NCI-H82 treated with DMSO at 0.1 percent for 48 hours (cell line): ENCODE data around the gene MALAT1.

ENCODE experiments used
- DNase-seq: peaks from one replicate; lab custom pipeline; 2025; ENCODE audit not compliant: unreplicated experiment; lab: John Stamatoyannopoulos, UW

Gene MALAT1

GRCh38 chr11:65478388-65479183 lies 20.3 kb upstream of the MALAT1 start:
- no peak for DNase-seq

DNA sequence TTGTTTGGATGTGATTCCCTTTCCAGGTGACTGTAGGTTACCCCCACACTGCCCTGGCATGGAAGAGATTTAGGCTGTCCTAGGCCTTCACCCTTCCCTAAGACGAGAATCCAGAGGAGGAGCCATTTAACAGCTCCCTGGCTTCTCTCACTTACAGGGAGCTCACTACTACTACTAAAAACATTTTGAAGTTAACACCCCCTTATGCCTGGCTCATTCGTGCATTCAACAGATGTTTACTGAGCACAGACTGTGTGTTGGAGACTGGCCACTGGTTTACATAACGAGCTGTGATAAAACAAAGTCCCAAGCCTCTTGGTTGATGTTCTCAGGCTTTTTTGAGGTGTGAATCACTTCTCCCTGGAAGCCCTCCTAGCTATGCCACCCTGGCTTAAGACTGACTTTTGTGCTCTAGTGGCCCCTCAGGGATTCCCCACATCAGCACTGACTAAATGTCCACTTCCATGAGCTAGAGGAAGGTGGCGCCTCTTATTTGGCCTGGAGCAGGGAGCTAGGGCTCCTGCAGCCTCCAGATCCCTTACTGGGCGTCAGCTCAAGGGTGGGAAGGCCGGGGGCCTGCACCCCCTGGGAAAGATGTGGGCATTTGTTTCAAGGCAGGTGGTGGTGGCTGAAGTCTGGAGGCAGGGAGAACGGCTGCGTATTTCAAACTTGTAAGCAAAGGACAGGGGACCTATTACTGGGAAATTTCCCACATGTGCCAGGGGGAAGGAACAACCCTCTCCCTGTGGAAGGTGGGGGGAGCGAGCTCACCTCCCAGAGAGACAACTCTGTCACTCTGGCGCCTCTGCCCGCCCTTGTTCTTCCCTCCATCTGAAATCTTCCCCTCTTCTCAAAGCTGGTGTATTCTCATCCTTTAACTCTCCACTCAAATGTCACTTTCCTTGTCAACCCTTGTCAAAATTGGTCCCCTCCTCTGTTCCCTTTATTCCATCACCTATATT lies 19.4 kb upstream of the MALAT1 start:
- DNase-seq, result peak; percentile 51

DNA sequence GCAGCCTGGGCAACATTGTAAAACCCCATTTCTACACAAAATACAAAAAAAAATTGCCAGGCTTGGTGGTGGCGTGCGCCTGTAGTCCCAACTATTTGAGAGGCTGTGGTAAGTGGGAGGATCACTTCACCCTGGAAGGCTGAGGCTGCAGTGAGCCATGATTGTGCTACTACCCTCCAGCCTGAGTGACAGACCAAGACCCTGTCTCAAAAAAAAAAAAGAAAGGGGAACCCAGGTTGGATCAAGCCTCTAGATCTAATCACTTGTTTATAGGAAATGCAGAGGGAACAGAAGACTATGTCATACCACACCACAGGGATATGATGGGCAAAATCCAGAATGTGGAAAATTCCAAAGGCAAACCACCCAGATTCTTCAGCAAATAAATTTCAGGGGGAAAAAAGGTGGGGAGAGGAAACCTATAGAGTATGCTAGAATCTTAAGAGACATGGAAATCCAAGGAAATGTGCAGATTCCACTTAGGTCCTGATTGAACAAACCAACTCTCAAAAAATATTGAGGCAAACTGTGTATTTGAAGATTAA lies 16.5 kb upstream of the MALAT1 start:
- no peak for DNase-seq

- no peak for DNase-seq
Observed at GRCh38 chr11:65485920-65486219, 13.0 kb upstream of the MALAT1 start.

DNA sequence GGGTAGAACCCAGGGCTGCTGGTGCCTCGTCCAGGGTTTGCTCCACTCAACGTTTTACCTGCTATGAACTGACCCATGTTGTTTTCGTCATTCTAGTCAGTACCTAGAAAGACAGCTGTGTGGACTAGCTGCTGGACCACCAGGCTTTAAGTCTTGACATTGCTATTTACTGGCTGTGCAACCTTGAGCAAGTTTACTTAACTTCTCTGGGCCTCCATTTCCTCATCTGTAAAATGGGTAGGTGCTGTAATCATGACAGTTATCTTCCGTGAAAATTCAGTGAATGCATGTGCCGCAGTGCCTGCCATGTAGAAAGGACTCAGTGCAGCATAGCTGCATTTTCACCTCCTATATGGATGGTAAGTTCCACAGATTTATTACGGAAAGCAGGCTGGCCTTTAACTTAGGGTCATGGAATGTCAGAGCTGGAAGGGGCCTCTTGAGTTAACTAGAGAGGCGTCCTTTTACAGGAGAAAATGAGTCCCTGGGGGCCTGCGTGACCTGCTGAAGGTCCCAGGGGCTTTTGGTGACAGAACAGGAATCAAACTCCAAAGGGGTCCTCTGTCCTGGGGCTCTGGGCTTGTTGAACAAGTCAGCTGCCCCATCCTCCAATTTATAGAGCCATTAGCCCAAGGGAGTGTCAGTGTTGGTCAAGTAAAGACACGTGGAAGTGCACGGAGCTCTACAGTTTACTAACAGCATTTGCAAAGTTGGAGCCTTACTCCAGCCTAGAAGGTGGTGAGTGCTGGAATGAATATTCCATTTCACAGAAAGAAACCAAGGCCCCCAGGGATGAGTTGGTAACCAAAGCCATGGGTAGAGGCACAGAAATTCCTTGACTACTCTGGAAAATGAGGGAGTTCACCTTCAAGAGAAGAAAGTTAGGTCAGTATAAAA lies 12.0 kb upstream of the MALAT1 start:
- no peak for DNase-seq

DNA sequence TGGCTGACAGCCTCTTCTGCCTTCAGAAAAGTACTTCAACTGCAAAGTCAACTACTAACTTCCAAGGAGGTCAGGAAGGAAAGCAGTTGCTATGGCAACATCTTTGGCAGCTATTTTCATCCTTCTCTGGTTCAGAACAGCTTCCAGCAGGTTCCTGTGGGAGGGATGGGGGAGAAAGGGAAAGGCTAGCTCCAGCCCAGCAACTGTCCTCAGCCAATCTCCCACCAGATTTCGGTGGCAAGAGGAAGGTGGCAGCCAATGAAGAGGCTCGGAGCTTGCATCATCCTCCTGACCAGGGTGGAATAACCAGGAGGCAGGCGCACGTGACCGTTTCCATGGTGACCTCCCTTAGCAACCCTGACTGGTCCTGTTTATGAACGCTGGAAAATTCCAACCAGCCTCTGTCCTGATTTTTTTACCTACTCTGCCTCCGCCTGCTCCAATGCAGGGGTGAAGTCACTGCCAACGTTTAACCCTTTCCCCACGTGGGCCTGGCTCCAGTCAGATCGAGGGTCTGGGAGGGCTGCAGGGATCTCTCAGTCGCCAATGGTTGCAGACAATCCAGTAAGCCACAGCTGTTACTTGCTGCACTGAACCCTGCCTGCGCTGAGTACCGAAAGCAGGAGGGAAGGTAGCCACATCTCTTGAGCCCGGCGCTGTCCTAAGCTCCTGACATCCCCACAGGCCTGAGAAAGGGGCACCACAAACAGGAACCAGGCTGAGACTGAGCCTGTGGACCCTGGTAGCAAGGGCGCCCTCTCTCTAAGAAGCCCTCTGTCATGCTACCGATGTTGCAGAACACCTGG lies 11.2 kb upstream of the MALAT1 start:
- DNase-seq, result peak; percentile 92

DNA sequence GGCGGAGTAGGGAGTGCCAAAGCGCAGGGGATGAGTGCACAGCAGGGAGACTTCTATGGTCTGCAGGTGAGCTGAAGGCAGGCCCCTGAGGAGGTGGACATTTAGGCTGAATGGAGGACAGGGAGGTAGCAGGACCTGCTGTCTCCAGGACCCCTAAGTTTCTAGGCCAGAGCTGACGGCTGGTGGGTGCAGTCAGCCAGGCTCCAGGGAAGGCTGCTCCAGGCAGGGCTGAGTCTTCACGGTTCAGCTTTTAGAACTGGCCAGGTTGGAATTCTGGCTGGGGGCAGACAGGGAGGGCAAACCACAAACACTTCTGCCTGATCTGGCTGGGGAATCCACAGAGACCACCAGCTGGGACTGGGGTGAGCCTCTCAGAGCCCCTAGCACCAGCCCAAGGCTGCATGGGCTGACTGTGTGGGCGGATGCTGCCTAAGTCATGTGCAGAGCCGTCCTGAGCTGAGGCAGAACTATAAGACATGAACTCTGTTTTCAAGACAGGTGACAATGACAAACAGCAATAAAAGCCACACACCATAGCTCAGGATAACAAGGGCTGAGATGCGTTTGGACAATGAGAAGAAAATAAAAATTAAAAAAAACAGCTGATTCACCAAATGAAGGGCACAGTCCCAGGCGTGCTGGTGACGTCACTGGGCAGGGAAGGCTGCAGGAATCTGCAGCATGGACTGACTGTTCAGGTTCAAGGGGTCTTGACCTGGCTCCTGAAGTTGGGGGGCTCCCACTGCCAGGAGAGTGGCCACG lies 10.4 kb upstream of the MALAT1 start:
- DNase-seq, result no peak

GRCh38 chr11:65489035-65489705 lies 9.7 kb upstream of the MALAT1 start:
- DNase-seq, result no peak

GRCh38 chr11:65489706-65490320 lies 9.0 kb upstream of the MALAT1 start:
- no peak for DNase-seq

DNA sequence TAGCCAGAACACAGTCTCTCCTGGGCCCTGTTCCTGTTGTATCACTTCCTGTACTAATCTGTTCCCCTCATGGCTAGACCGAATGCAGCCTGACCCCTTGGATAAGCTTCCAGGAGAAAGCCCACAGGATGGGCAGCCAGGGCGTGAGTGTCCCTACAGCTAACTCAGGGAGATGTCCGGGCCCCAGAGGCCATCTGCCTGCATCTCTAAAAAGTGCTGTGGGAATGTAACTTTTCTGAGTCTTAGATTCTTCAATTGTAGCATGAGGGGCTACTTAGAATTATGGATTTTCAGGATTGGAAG lies 7.7 kb upstream of the MALAT1 start:
- no peak for DNase-seq

DNA sequence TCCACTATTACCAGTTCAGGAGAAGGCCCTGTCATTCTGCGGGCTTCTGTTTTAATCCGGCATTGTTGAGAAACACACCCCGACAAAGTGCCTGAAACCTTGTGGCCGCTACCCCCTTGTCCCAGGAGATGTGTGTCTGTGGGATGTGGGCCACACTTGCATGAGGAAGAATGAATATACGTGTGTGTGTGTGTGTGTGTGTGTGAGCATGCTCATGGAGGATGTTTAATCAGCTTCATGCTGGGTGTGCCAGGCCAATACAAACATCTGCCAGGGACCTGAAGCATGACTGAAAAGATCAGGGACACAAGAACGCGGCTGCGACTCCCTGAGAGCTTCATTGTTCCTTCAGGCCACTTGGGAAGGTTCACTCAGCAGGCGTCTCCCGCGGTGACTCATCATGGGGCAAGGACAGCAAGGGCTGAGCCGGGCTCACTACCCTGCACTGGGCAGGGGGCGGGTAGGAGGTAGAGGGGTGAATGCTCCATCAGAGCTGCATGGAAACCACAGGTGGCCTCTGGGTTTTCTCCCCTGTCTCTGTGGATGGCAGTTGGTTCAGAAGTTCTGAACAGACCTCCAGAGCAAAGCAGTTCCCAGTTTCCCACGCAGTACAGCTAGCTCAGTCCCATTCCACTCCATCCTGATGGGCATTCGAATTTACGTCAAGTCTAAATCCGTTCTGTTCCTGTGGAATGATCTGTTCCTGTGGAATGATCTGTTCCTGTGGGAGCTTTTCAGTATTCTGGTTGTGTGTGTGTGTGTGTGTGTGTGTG lies 7.0 kb upstream of the MALAT1 start:
- DNase-seq, result no peak

GRCh38 chr11:65492387-65492636 lies 6.5 kb upstream of the MALAT1 start:
- DNase-seq, result no peak

GRCh38 chr11:65492637-65493366 lies 6.0 kb upstream of the MALAT1 start:
- no peak for DNase-seq

GRCh38 chr11:65493367-65494176 lies 5.3 kb upstream of the MALAT1 start:
- no peak for DNase-seq

- peak; percentile 36 for DNase-seq
Observed at GRCh38 chr11:65496304-65497140, 2.3 kb upstream of the MALAT1 start.
